Right cardiac atrium (tissue), 5 donors: ENCODE data around the gene RAB40B. TPM values are rescaled to one million over a fixed set of nuclear protein-coding genes. Genes with fewer than 3 reads are reported as not detected.

Source experiments
- ATAC-seq, 2 donors: fragments of 200-7000 bp; cut with Tn5 transposase; one replicate each; pipeline versions ENCODE4 v1.8.0 to v1.9.1; 2020; ENCODE audit warnings: moderate library complexity in 2 of 2, mild to moderate bottlenecking in 1 of 2
- DNase-seq, 3 donors: peaks; one replicate each; pipeline ENCODE4 v3.0.0-alpha.2; 2020
- H3K27ac ChIP-seq: one replicate; pipeline ENCODE4 v1.5.1; 2013; ENCODE audit warnings: mild to moderate bottlenecking, low read length, control low read depth, moderate library complexity
- H3K27me3 ChIP-seq: one replicate; pipeline ENCODE4 v1.6.1; 2013; ENCODE audit not compliant: control insufficient read depth, insufficient read depth
- H3K4me1 ChIP-seq: one replicate; pipeline ENCODE4 v1.6.1; 2013; ENCODE audit warnings: low read length; ENCODE audit not compliant: control insufficient read depth, insufficient read depth
- H3K4me3 ChIP-seq: one replicate; pipeline ENCODE4 v1.5.1; 2013; ENCODE audit warnings: low read length, control low read depth
- H3K9me3 ChIP-seq: one replicate; pipeline ENCODE4 v1.6.1; 2013; ENCODE audit warnings: low read length; ENCODE audit not compliant: control insufficient read depth
- WGBS: extraction: QIAGEN DNeasy Blood & Tissue Kit; methylation state at CpG from one replicate; pipeline ENCODE4 v1.1.7; 2013; 5-methylcytosine and 5-hydroxymethylcytosine counted together
- intact Hi-C, 4 donors: fragments of 100-400 bp; cut with DNase I; formaldehyde crosslinking; loops; one replicate each; pipeline versions ENCODE4 v1.11.0 to v1.14.0; 2022 to 2023
- polyA plus RNA-seq: library from polyadenylated mRNA; stranded (reverse); fragments of 200-250 nt; gene quantifications from one replicate; pipeline ENCODE4 v1.2.3, GENCODE V29; 2013
- total RNA-seq, 4 donors: library from RNA; stranded (reverse); fragmentation: NEBNext Ultra II Directional; extraction: Animal tissue kit (Norgen Biotek cat#: 25700); gene quantifications; one replicate each; pipeline ENCODE4 v1.2.1, GENCODE V29; 2021
- donor health status: healthy with polysubstance abuse.
- donor health status: DM: no; HTN: yes; CAD: no.
- donor health status: DM: no; HTN: no; CAD: no.
- donor health status: DM: no; HTN: yes; CAD: no; lungs with severe emphysema.
- donor health status: DM: yes; HTN: yes; CAD: no.

The RAB40B gene
- total and polyA plus RNA-seq, 5 donors = 14.0 to 20.8 (median 18.9) TPM

- 82% methylated on average over 5 of the region's 5 CpGs for WGBS
- Histone ChIP-seq H3K4me1 (no peaks in the 10 kb centered on the region), H3K4me3 (no peak overlapping the region), H3K27me3 (no peaks in the 10 kb centered on the region), H3K27ac (no peak overlapping the region), H3K9me3 (no peaks in the 10 kb centered on the region)
- DNase-seq (no peak), ATAC-seq (no peak)
- intact Hi-C loops = no loop called here
Measured at GRCh38 chr17:82644148-82644547, 54.4 kb downstream of the RAB40B start.

- WGBS = 95% methylated on average over 14 of the region's 14 CpGs
Measured at GRCh38 chr17:82642022-82642421, 56.5 kb downstream of the RAB40B start.

GRCh38 chr17:82640036-82640435, 58.5 kb downstream of the RAB40B start:
- no peaks in the 10 kb centered on the region for H3K9me3 ChIP-seq
- H3K27ac ChIP-seq = no peak overlapping the region
- 88% methylated on average over 5 of the region's 5 CpGs for WGBS
- H3K4me3 ChIP-seq = no peak overlapping the region
- no peak for DNase-seq
- no peak for ATAC-seq
- intact Hi-C loops = no loop called here
- no peaks in the 10 kb centered on the region for H3K27me3 ChIP-seq
- H3K4me1 ChIP-seq = no peaks in the 10 kb centered on the region

More at GRCh38 chr17:82642022-82642421, 56.5 kb downstream of the RAB40B start:
- Histone ChIP-seq H3K4me1 (no peaks in the 10 kb centered on the region), H3K27ac (no peak overlapping the region), H3K4me3 (no peak overlapping the region), H3K27me3 (no peaks in the 10 kb centered on the region), H3K9me3 (no peaks in the 10 kb centered on the region)
- intact Hi-C loops = no loop called here
- DNase-seq (no peak), ATAC-seq (no peak)

DNA sequence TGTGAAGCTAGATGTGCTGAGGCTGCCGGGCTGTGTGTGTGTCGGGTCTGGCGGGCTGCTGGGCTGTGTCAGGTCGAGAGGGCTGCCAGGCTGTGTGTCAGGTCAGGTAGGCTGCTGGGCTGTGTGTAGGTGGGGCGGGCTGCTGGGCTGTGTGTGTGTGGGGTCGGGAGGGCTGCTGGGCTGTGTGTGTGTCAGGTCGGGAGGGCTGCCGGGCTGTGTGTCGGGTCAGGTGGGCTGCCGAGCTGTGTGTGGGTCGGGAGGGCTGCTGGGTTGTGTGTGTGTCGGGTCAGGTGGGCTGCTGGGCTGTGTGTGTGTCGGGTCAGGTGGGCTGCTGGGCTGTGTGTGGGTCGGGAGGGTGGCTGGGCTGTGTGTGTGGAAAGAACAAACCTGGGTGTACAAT, 58.9 kb downstream of the RAB40B start:
- intact Hi-C loops = no loop called here
- Histone ChIP-seq H3K27ac (no peak overlapping the region), H3K9me3 (no peaks in the 10 kb centered on the region), H3K4me3 (no peak overlapping the region), H3K27me3 (no peaks in the 10 kb centered on the region), H3K4me1 (no peaks in the 10 kb centered on the region)
- ATAC-seq (peak; percentile 31 to 58), DNase-seq (no peak)
- WGBS = 88% methylated on average over 14 of the region's 14 CpGs

DNA sequence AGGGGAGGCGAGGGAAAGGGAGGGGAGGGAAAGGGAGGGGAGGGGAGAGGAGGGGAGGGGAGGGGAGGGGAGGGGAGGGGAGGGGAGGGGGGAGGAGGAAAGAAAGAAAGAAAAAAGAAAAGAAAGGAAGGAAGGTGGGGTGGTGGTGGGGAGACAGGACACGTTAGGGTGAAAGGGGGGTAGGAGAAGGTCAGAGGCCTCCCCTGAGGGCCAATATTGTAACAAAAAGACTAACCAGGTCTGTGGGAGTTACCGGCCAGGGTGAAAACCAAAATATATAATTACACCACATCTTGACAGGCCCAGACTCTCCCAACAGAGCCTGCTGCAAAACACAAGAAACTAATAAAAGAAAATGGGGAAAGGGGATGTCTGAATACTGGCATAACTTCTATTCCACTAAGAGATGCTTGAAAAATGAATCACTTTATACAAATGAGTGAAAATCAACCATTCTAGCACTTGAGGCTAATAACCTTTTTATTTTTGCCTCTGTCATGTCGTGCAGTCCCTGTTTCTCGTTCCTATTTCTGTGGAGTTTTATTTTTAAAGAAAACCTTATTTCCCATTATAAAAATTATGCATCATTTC, 60.2 kb downstream of the RAB40B start:
- no peak for DNase-seq
- Histone ChIP-seq H3K4me3 (no peak overlapping the region), H3K9me3 (no peaks in the 10 kb centered on the region), H3K27me3 (no peaks in the 10 kb centered on the region), H3K4me1 (no peaks in the 10 kb centered on the region), H3K27ac (no peak overlapping the region)
- ATAC-seq = no peak
- WGBS = 73% methylated on average over 4 of the region's 5 CpGs
- intact Hi-C loops = no loop called here

DNA sequence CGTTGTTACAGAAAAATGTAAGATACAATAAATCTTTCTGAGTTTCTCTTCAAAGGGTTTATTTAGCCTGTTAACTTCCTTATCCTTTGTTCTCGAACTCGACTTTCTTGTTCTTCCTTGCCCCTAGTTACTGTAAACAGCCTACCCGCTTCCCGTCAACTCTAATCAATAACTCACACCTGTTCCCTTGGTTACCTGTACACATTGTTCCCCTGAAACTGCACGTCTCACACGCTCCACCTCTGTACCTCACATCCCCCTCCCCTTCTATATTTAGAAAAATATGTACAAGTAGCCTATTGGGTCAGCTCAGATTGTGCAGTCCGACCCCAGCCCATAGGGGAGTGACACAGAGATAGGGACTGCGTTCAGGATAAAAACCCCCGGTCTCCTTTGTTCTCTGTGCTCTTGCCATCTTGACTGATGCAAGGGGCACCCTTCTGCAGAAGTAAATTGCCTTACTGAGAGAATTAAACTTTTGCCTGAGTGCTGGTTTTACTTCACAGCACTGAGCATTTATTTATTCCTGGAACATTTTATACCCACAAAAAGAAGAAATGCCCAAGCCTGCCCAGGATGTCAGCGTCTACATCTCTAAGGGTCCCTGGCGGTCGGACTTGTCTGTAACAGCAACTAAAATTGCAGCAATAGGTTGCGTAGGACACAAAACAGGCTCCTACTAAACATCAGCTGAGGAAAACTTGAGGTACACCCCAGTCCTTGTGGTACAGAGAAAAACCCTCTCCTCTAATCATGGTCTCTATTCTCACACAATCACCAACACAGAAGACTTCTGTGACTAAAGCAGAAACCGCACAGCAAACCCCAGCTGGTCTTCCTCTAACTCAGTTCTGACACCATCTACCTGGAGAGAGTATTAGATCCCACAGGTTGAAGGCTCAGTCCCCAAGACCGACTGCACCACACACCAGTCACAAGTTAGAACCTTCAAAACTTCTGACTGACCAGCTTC, 61.6 kb downstream of the RAB40B start:
- no peak overlapping the region for H3K27ac ChIP-seq
- no peaks in the 10 kb centered on the region for H3K27me3 ChIP-seq
- no peaks in the 10 kb centered on the region for H3K9me3 ChIP-seq
- WGBS = 80% methylated on average over 16 of the region's 16 CpGs
- H3K4me3 ChIP-seq = no peak overlapping the region
- intact Hi-C loops = no loop called here
- ATAC-seq = no peak
- no peaks in the 10 kb centered on the region for H3K4me1 ChIP-seq
- DNase-seq = no peak

DNA sequence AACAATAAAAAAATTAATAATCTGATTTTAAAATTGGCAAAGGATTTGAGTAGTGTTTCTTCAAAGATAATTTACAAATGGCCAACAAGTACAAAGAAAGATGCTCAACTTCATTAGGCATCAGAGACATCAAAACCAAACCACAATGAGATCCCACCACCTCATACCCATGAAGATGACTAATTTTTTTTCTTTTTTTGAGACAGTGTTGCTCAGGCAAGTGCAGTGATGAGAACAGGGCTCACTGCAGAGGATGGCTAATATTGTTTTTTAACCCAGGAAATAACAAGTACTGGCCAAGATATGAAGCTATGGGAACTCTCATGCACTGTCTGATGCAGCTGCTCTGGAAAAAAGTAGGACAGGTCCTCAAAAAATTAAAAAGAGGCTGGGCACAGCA, 65.2 kb downstream of the RAB40B start:
- H3K27ac ChIP-seq = no peak overlapping the region
- no peaks in the 10 kb centered on the region for H3K4me1 ChIP-seq

GRCh38 chr17:82632451-82632850, 66.0 kb downstream of the RAB40B start:
- Histone ChIP-seq H3K4me1 (no peaks in the 10 kb centered on the region), H3K27me3 (no peaks in the 10 kb centered on the region), H3K27ac (no peak overlapping the region), H3K4me3 (no peak overlapping the region), H3K9me3 (no peaks in the 10 kb centered on the region)
- intact Hi-C loops = no loop called here
- 92% methylated on average over 8 of the region's 8 CpGs for WGBS
- ATAC-seq (no peak), DNase-seq (no peak)

More for the DNA sequence above, 65.2 kb downstream of the RAB40B start:
- no peak for ATAC-seq
- intact Hi-C loops = no loop called here
- H3K4me3 ChIP-seq = no peak overlapping the region
- DNase-seq = no peak
- no peaks in the 10 kb centered on the region for H3K9me3 ChIP-seq
- H3K27me3 ChIP-seq = no peaks in the 10 kb centered on the region

DNA sequence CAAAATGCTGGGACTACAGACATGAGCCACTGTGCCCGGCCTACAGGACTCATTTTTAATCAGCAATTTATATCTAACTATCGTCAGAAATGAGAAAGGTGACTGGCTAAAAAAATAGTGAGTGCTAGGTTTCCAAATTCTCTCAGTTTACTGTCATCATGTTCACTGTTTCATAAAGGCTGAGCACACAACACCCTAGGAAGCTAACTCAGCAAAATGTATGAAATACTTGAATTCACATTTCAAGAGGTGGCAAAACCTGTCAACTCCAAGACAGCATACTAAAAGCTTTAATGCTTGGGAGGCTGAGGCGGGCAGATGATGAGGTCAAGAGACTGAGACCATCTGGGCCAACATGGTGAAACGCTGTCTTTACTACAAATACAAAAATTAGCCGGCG, 67.0 kb downstream of the RAB40B start:
- WGBS = 85% methylated on average over 6 of the region's 6 CpGs
- DNase-seq (no peak), ATAC-seq (no peak)
- H3K9me3 ChIP-seq = no peaks in the 10 kb centered on the region
- no peaks in the 10 kb centered on the region for H3K27me3 ChIP-seq
- no peaks in the 10 kb centered on the region for H3K4me1 ChIP-seq
- intact Hi-C loops = no loop called here
- H3K27ac ChIP-seq = no peak overlapping the region
- H3K4me3 ChIP-seq = no peak overlapping the region

DNA sequence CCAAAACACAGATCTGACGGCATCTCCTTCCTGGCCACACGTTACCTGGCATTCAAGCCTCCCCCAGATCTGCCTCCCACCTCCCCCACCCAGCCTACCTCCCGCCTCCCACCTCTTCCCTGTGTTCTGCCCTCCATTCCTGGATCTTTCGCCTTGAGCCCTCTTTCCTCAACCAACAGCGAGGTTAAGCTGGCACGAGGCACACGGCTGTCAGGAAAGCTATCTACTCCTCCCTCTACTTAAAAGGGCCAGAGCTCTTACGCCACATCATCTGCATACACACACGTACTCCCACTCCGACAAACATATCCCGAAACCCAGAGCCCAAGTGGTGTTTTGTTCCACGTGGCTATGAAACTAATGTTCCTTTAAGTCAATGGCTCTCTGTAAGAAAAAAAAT, 68.3 kb downstream of the RAB40B start:
- intact Hi-C loops = no loop called here
- Histone ChIP-seq H3K27me3 (no peaks in the 10 kb centered on the region), H3K27ac (no peak overlapping the region), H3K4me3 (no peak overlapping the region), H3K9me3 (no peaks in the 10 kb centered on the region), H3K4me1 (no peaks in the 10 kb centered on the region)
- ATAC-seq (no peak), DNase-seq (no peak)
- WGBS = 90% methylated on average over 12 of the region's 12 CpGs

DNA sequence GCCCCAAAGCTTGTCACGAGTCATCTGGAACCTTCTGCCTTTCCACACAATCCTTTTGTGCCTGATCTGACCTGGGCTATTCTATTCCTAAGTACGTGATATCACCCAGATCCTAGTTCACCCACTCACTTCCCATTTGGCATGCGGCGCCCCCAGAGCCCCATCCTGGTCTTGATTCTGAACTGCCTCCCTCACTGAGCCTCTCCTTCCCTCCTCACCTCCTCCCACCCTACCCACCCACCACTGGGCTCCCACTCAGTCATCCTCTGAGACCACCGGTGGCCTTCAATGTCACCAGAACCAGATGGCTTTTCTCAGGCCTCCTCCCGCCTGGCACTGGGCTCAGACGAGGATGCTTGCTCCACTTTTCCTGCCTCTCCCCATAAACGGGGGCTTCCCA, 68.8 kb downstream of the RAB40B start:
- intact Hi-C loops = no loop called here
- no peaks in the 10 kb centered on the region for H3K27me3 ChIP-seq
- no peak for ATAC-seq

More for the DNA sequence above, 68.8 kb downstream of the RAB40B start:
- Histone ChIP-seq H3K27ac (no peak overlapping the region), H3K4me3 (no peak overlapping the region), H3K9me3 (no peaks in the 10 kb centered on the region), H3K4me1 (no peaks in the 10 kb centered on the region)
- DNase-seq = no peak
- 69% methylated on average over 8 of the region's 8 CpGs for WGBS
